ENCODE measurements around the gene GBP2. TPM values are rescaled to one million over a fixed set of nuclear protein-coding genes. Genes with fewer than 3 reads are reported as not detected.

Gene GBP2
- total and polyA plus RNA-seq, 2 donors from 2014 or later, result 30.1 to 41.8 TPM

GRCh38 chr1:89114662-89115061 is 11.3 kb downstream of the GBP2 start:
- H3K27me3 ChIP-seq (ENCODE audit: control insufficient read depth, insufficient read depth, low read length), result no peaks in the 10 kb centered on the region
- no peak overlapping the region for H3K27ac ChIP-seq (ENCODE audit: low read depth in 2 of 2, low read length in 2 of 2)
- no peak overlapping the region for H3K9ac ChIP-seq (ENCODE audit: low read length in 3 of 3)
- DNase-seq (no peak), FAIRE-seq (no peak)
- TF ChIP-seq CTCF (IDR thresholded peaks at IDR 0.05; ENCODE audit: borderline replicate concordance, extremely low read depth, insufficient read depth), result no peak
- no peaks in the 10 kb centered on the region for H3K4me1 ChIP-seq (ENCODE audit: control insufficient read depth in 2 of 3, insufficient read depth in 2 of 3, low read depth in 1 of 3, low read length in 3 of 3)
- H3K4me3 ChIP-seq (ENCODE audit: low read length in 3 of 3), result no peak overlapping the region
- peaks cover 0 to 7% (median 2%) of the 10 kb centered on the region in 3 donors for H3K36me3 ChIP-seq (ENCODE audit: control insufficient read depth in 2 of 3, insufficient read depth in 3 of 3, low read length in 3 of 3)
- H3K9me3 ChIP-seq (ENCODE audit: control insufficient read depth in 2 of 3, insufficient read depth in 1 of 3, low read length in 3 of 3), result no peaks in the 10 kb centered on the region
- intact Hi-C loops (cut with DNase I), result no loop called here

- DNase-seq (no peak), FAIRE-seq (no peak)
- Histone ChIP-seq H3K9me3 (ENCODE audit: control insufficient read depth in 2 of 3, insufficient read depth in 1 of 3, low read length in 3 of 3) (no peaks in the 10 kb centered on the region), H3K27me3 (ENCODE audit: control insufficient read depth, insufficient read depth, low read length) (no peaks in the 10 kb centered on the region), H3K4me3 (ENCODE audit: low read length in 3 of 3) (no peak overlapping the region), H3K4me1 (ENCODE audit: control insufficient read depth in 2 of 3, insufficient read depth in 2 of 3, low read depth in 1 of 3, low read length in 3 of 3) (no peaks in the 10 kb centered on the region), H3K36me3 (ENCODE audit: control insufficient read depth in 2 of 3, insufficient read depth in 3 of 3, low read length in 3 of 3) (peaks cover 0 to 4% (median 0%) of the 10 kb centered on the region in 3 donors), H3K9ac (ENCODE audit: low read length in 3 of 3) (no peak overlapping the region), H3K27ac (ENCODE audit: low read depth in 2 of 2, low read length in 2 of 2) (no peak overlapping the region)
- TF ChIP-seq CTCF (IDR thresholded peaks at IDR 0.05; ENCODE audit: borderline replicate concordance, extremely low read depth, insufficient read depth), result no peak
- intact Hi-C loops (cut with DNase I), result no loop called here
These were observed 12.9 kb downstream of the GBP2 start for GRCh38 chr1:89112871-89113613.

- Histone ChIP-seq H3K9me3 (ENCODE audit: control insufficient read depth in 2 of 3, insufficient read depth in 1 of 3, low read length in 3 of 3) (no peaks in the 10 kb centered on the region), H3K27ac (ENCODE audit: low read depth in 2 of 2, low read length in 2 of 2) (no peak overlapping the region), H3K4me3 (ENCODE audit: low read length in 3 of 3) (no peak overlapping the region), H3K27me3 (ENCODE audit: control insufficient read depth, insufficient read depth, low read length) (no peaks in the 10 kb centered on the region), H3K9ac (ENCODE audit: low read length in 3 of 3) (no peak overlapping the region), H3K4me1 (ENCODE audit: control insufficient read depth in 2 of 3, insufficient read depth in 2 of 3, low read depth in 1 of 3, low read length in 3 of 3) (no peaks in the 10 kb centered on the region), H3K36me3 (ENCODE audit: control insufficient read depth in 2 of 3, insufficient read depth in 3 of 3, low read length in 3 of 3) (peaks cover 0 to 9% (median 0%) of the 10 kb centered on the region in 3 donors)
- no peak for FAIRE-seq
- TF ChIP-seq CTCF (IDR thresholded peaks at IDR 0.05; ENCODE audit: borderline replicate concordance, extremely low read depth, insufficient read depth), result no peak
- peak in 1 of 5 donors; percentile 56 for DNase-seq
- intact Hi-C loops (cut with DNase I), result no loop called here
These were observed 21.2 kb downstream of the GBP2 start for GRCh38 chr1:89104687-89105086.

Data from kidney (tissue), 14 donors.